Measurements from ENCODE around the gene INTS7.

The INTS7 gene

GRCh38 chr1:212074313-212074712 is 39.0 kb upstream of the INTS7 start:
- POLR2A ChIA-PET: no interaction called here
- TF ChIP-seq CTCF (IDR thresholded peaks at IDR 0.05; ENCODE audit: control extremely low read depth, extremely low read depth, low read depth, missing control alignments): no peak
- CTCF ChIA-PET: interaction anchor here (1.5 kb wide), 1 partner anchor 13 kb away, joined by 3 read pairs; no protein-coding TSS in a partner anchor

DNA sequence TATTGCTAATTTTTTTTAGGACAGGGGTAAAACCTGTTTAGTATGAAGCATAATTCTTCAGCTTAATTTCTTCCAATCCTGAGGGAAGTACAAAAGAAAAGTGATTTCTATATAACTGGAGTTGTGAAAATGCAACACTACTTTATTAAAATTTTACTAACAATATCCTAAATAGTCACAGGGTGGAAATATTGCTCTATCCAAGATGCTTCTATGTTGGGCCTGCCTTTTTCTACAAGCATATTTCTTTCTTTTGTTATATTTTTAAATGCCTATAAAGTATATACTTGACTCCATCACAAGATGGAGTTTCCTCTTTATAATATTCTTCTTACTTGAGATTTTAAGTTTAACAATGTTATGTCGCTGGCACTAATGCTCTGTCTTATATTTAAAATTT is 38.1 kb upstream of the INTS7 start:
- POLR2A ChIA-PET: no interaction called here
- CTCF ChIA-PET: interaction anchor here (0.9 to 5.6 kb wide), 6 partner anchors 12 to 382 kb away, joined by 4 to 221 read pairs (median 27); no protein-coding TSS in a partner anchor
- no peak for DNase-seq (ENCODE audit: extremely low spot score)
- TF ChIP-seq CTCF (IDR thresholded peaks at IDR 0.05; ENCODE audit: control extremely low read depth, extremely low read depth, low read depth, missing control alignments): no peak

More at GRCh38 chr1:212074313-212074712, 39.0 kb upstream of the INTS7 start:
- DNase-seq (ENCODE audit: extremely low spot score): no peak

DNA sequence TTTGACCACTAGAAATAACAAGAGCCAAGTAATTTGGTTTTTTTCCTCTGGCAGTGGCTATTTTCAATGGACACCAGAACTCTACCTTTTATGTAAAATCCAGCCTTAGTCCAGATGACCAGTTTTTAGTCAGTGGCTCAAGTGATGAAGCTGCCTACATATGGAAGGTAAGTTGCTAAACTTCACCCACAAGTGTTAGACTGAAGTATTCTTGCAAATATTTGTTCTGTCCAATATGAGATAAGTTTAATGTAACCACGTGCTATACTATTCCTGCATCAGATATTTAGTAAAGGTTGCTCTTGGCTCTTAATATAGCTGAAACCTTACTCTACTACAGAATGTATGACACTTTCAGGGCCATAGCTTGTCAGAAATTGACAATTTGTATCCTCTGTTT is 36.7 kb upstream of the INTS7 start:
- CTCF ChIA-PET: interaction anchor here (1.2 to 5.6 kb wide), 11 partner anchors 11 to 383 kb away, joined by 3 to 221 read pairs (median 8); no protein-coding TSS in a partner anchor
- no peak for DNase-seq (ENCODE audit: extremely low spot score)
- POLR2A ChIA-PET: interaction anchor here (0.6 kb wide), 1 partner anchor 225 kb away, joined by 3 read pairs; no protein-coding TSS in a partner anchor
- TF ChIP-seq CTCF (IDR thresholded peaks at IDR 0.05; ENCODE audit: control extremely low read depth, extremely low read depth, low read depth, missing control alignments): no peak

- TF ChIP-seq CTCF (IDR thresholded peaks at IDR 0.05; ENCODE audit: control extremely low read depth, extremely low read depth, low read depth, missing control alignments): peak; percentile 63
- peak; percentile 32 for DNase-seq (ENCODE audit: extremely low spot score)
- POLR2A ChIA-PET: no interaction called here
- CTCF ChIA-PET: interaction anchor here (0.6 to 5.6 kb wide), 68 partner anchors 9 to 969 kb away, joined by 3 to 221 read pairs (median 4); partner anchors contain the start of genes DTL, INTS7 and NENF
Observed at GRCh38 chr1:212070720-212071302, 35.5 kb upstream of the INTS7 start.

- TF ChIP-seq CTCF (IDR thresholded peaks at IDR 0.05; ENCODE audit: control extremely low read depth, extremely low read depth, low read depth, missing control alignments): no peak
- no peak for DNase-seq (ENCODE audit: extremely low spot score)
- CTCF ChIA-PET: interaction anchor here (6.7 kb wide), 1 partner anchor 388 kb away, joined by 130 read pairs; no protein-coding TSS in a partner anchor
- POLR2A ChIA-PET: no interaction called here
Observed at GRCh38 chr1:212067787-212068186, 32.4 kb upstream of the INTS7 start.

DNA sequence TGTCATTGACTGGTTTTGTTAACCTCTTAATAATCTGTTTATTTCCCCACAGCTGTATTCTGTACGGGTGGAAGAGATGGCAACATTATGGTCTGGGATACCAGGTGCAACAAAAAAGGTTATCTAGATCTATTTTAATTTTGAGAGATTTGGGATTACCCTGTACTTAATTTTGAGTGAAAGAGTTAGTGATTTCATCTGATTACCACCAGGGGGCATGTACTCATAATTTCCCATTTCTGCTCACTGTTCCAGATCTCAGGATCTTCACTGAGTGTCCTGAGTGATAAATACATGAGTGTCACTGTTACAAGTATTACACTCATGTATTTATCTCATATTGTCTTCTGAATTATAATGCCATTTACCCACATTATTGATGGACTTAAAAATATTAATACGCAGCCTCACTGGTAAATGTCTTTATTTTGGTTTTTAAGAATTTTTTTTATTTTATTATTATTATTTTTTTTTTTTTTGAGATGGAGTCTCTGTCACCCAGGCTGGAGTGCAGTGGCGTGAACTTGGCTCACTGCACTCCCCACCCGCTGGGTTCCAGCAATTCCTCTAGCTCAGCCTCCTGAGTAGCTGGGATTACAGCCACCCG is 27.6 kb upstream of the INTS7 start:
- POLR2A ChIA-PET: no interaction called here
- peak; percentile 49 for TF ChIP-seq CTCF (IDR thresholded peaks at IDR 0.05; ENCODE audit: control extremely low read depth, extremely low read depth, low read depth, missing control alignments)
- peak; percentile 28 for DNase-seq (ENCODE audit: extremely low spot score)

More for the DNA sequence above, 27.6 kb upstream of the INTS7 start:
- CTCF ChIA-PET: interaction anchor here (0.7 to 6.7 kb wide), 39 partner anchors 8 to 427 kb away, joined by 3 to 130 read pairs (median 4); partner anchors contain the start of genes DTL, INTS7 and NENF

All from GM10248 (cell line).